Keratinocyte (primary cell): ENCODE measurements around the gene CNGA1. TPM values are rescaled to one million over a fixed set of nuclear protein-coding genes. Genes with fewer than 3 reads are reported as not detected.

Experiments used
- DNase-seq: peaks from one replicate; pipeline ENCODE4 v3.0.0-alpha.2; 2011; ENCODE audit warnings: low read depth, missing footprints, low spot score
- FAIRE-seq: peaks from 2 replicates; lab custom pipeline; 2011; peaks lifted over from hg19 to GRCh38; lab: Jason Lieb, UNC
- H2AFZ ChIP-seq: 2 replicates; pipeline ENCODE4 v1.6.0; 2012; ENCODE audit warnings: low read length, control low read depth, inconsistent platforms; ENCODE audit not compliant: control insufficient read depth
- H3K27ac ChIP-seq: 2 replicates; pipeline ENCODE4 v1.5.1; 2011; ENCODE audit warnings: low read length; ENCODE audit not compliant: control insufficient read depth, insufficient read depth
- H3K27me3 ChIP-seq: 3 replicates; pipeline ENCODE4 v1.6.0; 2011; ENCODE audit warnings: low read length; ENCODE audit not compliant: control insufficient read depth, insufficient read depth; ENCODE audit errors: extremely low read depth
- H3K36me3 ChIP-seq, 2 experiments: 2 replicates in 1 of 2; 3 replicates in 1 of 2; pipeline ENCODE4 v1.5.1; 2011; ENCODE audit warnings: low read length in 2 of 2, mild to moderate bottlenecking in 1 of 2; ENCODE audit not compliant: control insufficient read depth in 2 of 2, insufficient read depth in 2 of 2; ENCODE audit errors: extremely low read depth in 1 of 2
- H3K4me1 ChIP-seq: 3 replicates; pipeline ENCODE4 v1.5.1; 2011; ENCODE audit warnings: low read length; ENCODE audit not compliant: control insufficient read depth, insufficient read depth; ENCODE audit errors: extremely low read depth
- H3K4me2 ChIP-seq: 3 replicates; pipeline ENCODE4 v1.6.0; 2011; ENCODE audit warnings: low read depth, low read length; ENCODE audit not compliant: control insufficient read depth, insufficient read depth; ENCODE audit errors: extremely low read depth
- H3K4me3 ChIP-seq, 3 experiments: fragments of 200-600 bp in 1 of 3; sonication (generic) in 1 of 3; 2 replicates in 2 of 3; 3 replicates in 1 of 3; pipeline ENCODE4 v1.5.1; 2011 to 2016; ENCODE audit warnings: low read length in 3 of 3, mild to moderate bottlenecking in 3 of 3, control low read depth in 2 of 3, inconsistent platforms in 1 of 3, low read depth in 1 of 3, mixed read lengths in 1 of 3, mixed run types in 1 of 3, moderate library complexity in 1 of 3; ENCODE audit not compliant: control insufficient read depth in 2 of 3, insufficient read depth in 2 of 3; ENCODE audit errors: extremely low read depth in 1 of 3
- H3K79me2 ChIP-seq: 2 replicates; pipeline ENCODE4 v1.6.0; 2012; ENCODE audit warnings: low read length; ENCODE audit not compliant: control insufficient read depth, insufficient read depth
- H3K9ac ChIP-seq: 3 replicates; pipeline ENCODE4 v1.6.0; 2011; ENCODE audit warnings: low read length; ENCODE audit not compliant: control insufficient read depth, insufficient read depth; ENCODE audit errors: extremely low read depth
- H3K9me1 ChIP-seq: 3 replicates; pipeline ENCODE4 v1.6.0; 2011; ENCODE audit warnings: low read length; ENCODE audit not compliant: control insufficient read depth, insufficient read depth; ENCODE audit errors: extremely low read depth
- H3K9me3 ChIP-seq: 2 replicates; pipeline ENCODE4 v1.5.1; 2012; ENCODE audit warnings: low read depth, low read length; ENCODE audit not compliant: control insufficient read depth
- H4K20me1 ChIP-seq: 3 replicates; pipeline ENCODE4 v1.6.0; 2011; ENCODE audit warnings: low read length; ENCODE audit not compliant: control insufficient read depth, insufficient read depth; ENCODE audit errors: extremely low read depth
- EZH2 ChIP-seq: IDR thresholded peaks from one replicate; pipeline ENCODE4 v1.6.1; 2012; ENCODE audit warnings: inconsistent platforms, mild to moderate bottlenecking, low read length, moderate library complexity
- dilution Hi-C: fragments of 300-500 bp; cut with MboI; formaldehyde crosslinking; loops from one replicate; pipeline ENCODE4 v1.7.0; 2020; ENCODE audit warnings: low sequenced_read_pairs; ENCODE audit not compliant: extremely low pct_ligation_motif_present
- polyA plus RNA-seq, 5 experiments: library from polyadenylated mRNA; depleted of rRNA in 3 of 5; stranded (reverse) in 3 of 5; stranded (forward) in 1 of 5; unstranded in 1 of 5; fragments of >200 nt; gene quantifications; 1 replicate in 1 of 5; 2 replicates in 3 of 5; 3 replicates in 1 of 5; pipeline versions ENCODE4 v1.2.1 to v1.2.3, GENCODE V29; 2011 to 2012; ENCODE audit warnings: missing spikeins in 2 of 5, low read depth in 1 of 5, low replicate concordance in 1 of 5
- TF ChIP-seq, protein P1 (sequence below), 3 experiments: IDR thresholded peaks in 1 of 3; conservative IDR thresholded peaks in 1 of 3; optimal IDR thresholded peaks in 1 of 3; 2 replicates in 2 of 3; 3 replicates in 1 of 3; pipeline versions ENCODE3 to v1.5.1; 2011; ENCODE audit warnings: low read length in 3 of 3, mild to moderate bottlenecking in 3 of 3, moderate library complexity in 2 of 3, control low read depth in 1 of 3, inconsistent platforms in 1 of 3; ENCODE audit not compliant: insufficient read depth in 2 of 3; ENCODE audit errors: extremely low read depth in 1 of 3

CNGA1 gene
- polyA plus RNA-seq, 1 donor (not counting 4 experiments of a cell fraction or from before 2014, with no cell fraction given): 0.58 TPM

DNA sequence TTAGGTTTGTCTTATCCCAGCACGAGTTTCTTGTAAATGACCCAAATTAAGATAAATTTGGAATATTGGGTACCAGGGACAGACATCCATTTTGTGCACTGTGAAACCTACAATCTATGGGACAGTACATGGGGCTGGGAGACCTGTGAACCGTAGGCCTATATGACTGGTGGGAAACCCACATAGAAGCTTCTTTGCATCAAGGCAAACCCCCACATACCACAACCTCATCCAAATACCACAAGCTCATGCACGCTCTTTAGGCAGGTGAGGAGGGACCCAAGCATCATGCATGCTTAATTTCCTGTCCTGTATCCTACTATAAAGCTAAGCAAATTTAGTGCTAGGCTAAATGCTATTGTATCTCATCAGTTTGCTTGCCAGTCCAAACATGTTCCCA lies 47.9 kb upstream of the CNGA1 start:
- Histone ChIP-seq H3K27ac (no peak overlapping the region), H3K9ac (no peak overlapping the region), H3K4me3 (no peak overlapping the region), H3K4me2 (no peak overlapping the region), H3K36me3 (no peaks in the 10 kb centered on the region), H3K4me1 (no peaks in the 10 kb centered on the region), H3K79me2 (no peaks in the 10 kb centered on the region), H2AFZ (no peak overlapping the region), H3K9me1 (no peaks in the 10 kb centered on the region), H4K20me1 (no peaks in the 10 kb centered on the region), H3K9me3 (no peaks in the 10 kb centered on the region), H3K27me3 (no peaks in the 10 kb centered on the region)
- DNase-seq: no peak
- no peak for FAIRE-seq
- TF ChIP-seq EZH2: no peak
- TF ChIP-seq, protein P1, sequence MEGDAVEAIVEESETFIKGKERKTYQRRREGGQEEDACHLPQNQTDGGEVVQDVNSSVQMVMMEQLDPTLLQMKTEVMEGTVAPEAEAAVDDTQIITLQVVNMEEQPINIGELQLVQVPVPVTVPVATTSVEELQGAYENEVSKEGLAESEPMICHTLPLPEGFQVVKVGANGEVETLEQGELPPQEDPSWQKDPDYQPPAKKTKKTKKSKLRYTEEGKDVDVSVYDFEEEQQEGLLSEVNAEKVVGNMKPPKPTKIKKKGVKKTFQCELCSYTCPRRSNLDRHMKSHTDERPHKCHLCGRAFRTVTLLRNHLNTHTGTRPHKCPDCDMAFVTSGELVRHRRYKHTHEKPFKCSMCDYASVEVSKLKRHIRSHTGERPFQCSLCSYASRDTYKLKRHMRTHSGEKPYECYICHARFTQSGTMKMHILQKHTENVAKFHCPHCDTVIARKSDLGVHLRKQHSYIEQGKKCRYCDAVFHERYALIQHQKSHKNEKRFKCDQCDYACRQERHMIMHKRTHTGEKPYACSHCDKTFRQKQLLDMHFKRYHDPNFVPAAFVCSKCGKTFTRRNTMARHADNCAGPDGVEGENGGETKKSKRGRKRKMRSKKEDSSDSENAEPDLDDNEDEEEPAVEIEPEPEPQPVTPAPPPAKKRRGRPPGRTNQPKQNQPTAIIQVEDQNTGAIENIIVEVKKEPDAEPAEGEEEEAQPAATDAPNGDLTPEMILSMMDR (optimal IDR thresholded peaks at IDR 0.05 in 1 of 3, IDR thresholded peaks at IDR 0.05 in 1 of 3, conservative IDR thresholded peaks at IDR 0.05 in 1 of 3; ENCODE audit: extremely low read depth in 1 of 3, insufficient read depth in 2 of 3, low read length in 3 of 3): no peak
- dilution Hi-C loops: no loop called here

DNA sequence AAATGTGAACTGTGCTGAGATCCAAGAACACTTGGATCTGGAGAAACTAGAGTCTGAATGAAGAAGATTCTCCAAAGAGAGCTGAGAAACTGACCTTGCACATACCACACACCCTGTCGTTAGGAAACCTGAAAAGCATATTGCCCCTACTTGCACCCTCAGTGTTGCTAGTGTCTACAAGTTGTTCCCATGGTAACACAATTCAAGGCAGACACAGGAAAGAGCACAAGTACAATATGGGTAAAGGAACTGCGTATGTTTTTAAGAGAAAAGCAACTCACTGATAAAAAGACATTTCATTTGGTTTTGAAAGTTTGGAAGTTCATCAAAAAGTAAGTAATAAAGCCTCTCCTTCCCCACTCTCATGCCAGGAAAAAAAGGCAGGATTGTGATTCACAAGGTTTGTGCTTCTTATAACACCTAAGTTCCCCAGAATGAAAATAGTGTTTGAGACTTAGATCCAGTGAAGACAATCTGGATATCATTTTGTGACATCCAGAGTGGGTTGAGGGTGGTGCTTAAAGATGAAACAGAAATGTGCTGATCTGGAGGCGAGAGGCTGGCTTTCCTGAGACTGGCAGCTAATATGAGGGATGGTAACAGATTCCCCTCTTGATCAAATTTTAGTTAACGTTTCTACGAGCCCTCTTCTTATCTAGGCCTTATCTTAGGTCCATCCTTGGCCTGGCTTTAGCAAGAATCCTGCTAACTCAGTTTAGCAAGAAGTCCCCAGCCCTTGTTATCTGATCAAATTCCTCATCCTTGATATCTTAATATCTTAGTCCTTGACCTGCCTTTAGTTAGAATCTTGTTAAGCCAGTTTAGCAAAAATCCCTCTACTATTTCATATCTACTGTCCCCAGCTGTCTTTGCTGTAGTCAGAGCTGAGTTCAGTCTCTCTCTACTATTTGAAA lies 42.4 kb upstream of the CNGA1 start:
- Histone ChIP-seq H3K36me3 (no peaks in the 10 kb centered on the region), H3K4me2 (no peak overlapping the region), H3K9me1 (no peaks in the 10 kb centered on the region), H2AFZ (no peak overlapping the region), H3K79me2 (no peaks in the 10 kb centered on the region), H3K9me3 (no peaks in the 10 kb centered on the region), H3K9ac (no peak overlapping the region), H3K4me1 (no peaks in the 10 kb centered on the region), H4K20me1 (no peaks in the 10 kb centered on the region), H3K4me3 (no peak overlapping the region), H3K27me3 (no peaks in the 10 kb centered on the region), H3K27ac (no peak overlapping the region)
- TF ChIP-seq EZH2: no peak
- TF ChIP-seq, protein P1 (optimal IDR thresholded peaks at IDR 0.05 in 1 of 3, IDR thresholded peaks at IDR 0.05 in 1 of 3, conservative IDR thresholded peaks at IDR 0.05 in 1 of 3; ENCODE audit: extremely low read depth in 1 of 3, insufficient read depth in 2 of 3, low read length in 3 of 3): no peak
- dilution Hi-C loops: no loop called here
- DNase-seq (no peak), FAIRE-seq (no peak)
